ENCODE results near the gene NUDCD3. TPM values are rescaled to one million over a fixed set of nuclear protein-coding genes. Genes with fewer than 3 reads are reported as not detected.

The NUDCD3 gene
- total RNA-seq, 1 donor, result 54.3 TPM

DNA sequence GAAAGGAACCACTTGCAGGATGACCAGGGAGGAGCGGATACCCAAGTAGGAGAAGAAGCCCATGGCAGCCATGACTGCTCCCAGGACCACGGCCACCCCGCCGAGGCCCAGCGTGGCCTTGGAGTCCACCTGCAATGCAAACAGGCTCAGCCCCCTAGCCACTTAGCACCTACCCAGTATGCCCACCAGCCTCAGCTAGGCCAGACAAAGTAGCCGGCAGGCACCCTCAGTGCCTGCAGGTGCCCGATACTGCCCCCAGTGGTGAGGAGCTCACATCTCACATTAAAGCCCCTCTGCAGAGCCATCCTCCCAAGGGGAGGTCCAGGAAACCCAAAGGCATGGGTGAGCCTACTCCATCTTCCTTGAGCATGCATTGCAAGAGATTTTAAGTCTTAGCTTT lies 44.0 kb upstream of the NUDCD3 start:
- Histone ChIP-seq H3K27ac (ENCODE audit: low read depth, low read length) (no peak overlapping the region), H3K36me3 (ENCODE audit: insufficient read depth, low read length) (no peaks in the 10 kb centered on the region), H4K20me1 (ENCODE audit: insufficient read depth, low read length) (peaks cover 3% of the 10 kb centered on the region), H3K79me2 (ENCODE audit: insufficient read depth, low read length) (no peaks in the 10 kb centered on the region), H3K4me3 (ENCODE audit: insufficient read depth, low read length) (no peak overlapping the region), H3K27me3 (ENCODE audit: insufficient read depth, low read length) (no peaks in the 10 kb centered on the region), H3K4me1 (ENCODE audit: insufficient read depth, low read length) (no peaks in the 10 kb centered on the region), H3K4me2 (ENCODE audit: insufficient read depth, low read length) (no peak overlapping the region), H2AFZ (ENCODE audit: low read length) (no peak overlapping the region), H3K9me3 (ENCODE audit: low read depth, low read length) (no peaks in the 10 kb centered on the region)
- peak; percentile 65 for TF ChIP-seq CTCF (IDR thresholded peaks at IDR 0.05; ENCODE audit: extremely low read depth, low read depth, low read length)
- peak; percentile 92 for DNase-seq (ENCODE audit: insufficient read length, low spot score, missing footprints)

DNA sequence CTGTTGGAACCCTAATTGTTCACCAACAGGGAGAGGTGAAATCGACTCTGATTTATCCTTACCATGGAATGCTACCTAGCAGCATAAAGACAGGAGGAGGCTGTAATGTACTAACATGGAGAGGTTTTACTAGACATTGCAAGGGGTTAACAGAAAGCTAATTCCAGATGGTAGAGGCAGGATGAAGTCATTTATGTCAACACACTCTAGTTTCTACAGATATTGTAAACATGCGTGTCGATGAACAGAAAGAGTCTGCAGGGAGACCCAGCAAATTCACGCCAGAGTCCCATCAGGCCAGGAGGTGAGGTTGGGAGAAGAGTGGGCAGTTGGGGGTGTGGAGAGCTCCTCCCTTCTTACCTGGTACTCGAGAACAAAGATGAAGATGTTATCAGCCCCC lies 43.6 kb upstream of the NUDCD3 start:
- Histone ChIP-seq H3K27me3 (ENCODE audit: insufficient read depth, low read length) (no peaks in the 10 kb centered on the region), H3K4me1 (ENCODE audit: insufficient read depth, low read length) (no peaks in the 10 kb centered on the region), H3K36me3 (ENCODE audit: insufficient read depth, low read length) (no peaks in the 10 kb centered on the region), H2AFZ (ENCODE audit: low read length) (peak overlapping the region; percentile 47), H3K79me2 (ENCODE audit: insufficient read depth, low read length) (no peaks in the 10 kb centered on the region), H3K4me2 (ENCODE audit: insufficient read depth, low read length) (no peak overlapping the region), H3K9me3 (ENCODE audit: low read depth, low read length) (no peaks in the 10 kb centered on the region), H3K4me3 (ENCODE audit: insufficient read depth, low read length) (no peak overlapping the region), H4K20me1 (ENCODE audit: insufficient read depth, low read length) (peaks cover 3% of the 10 kb centered on the region), H3K27ac (ENCODE audit: low read depth, low read length) (no peak overlapping the region)
- peak; percentile 61 for DNase-seq (ENCODE audit: insufficient read length, low spot score, missing footprints)
- TF ChIP-seq CTCF (IDR thresholded peaks at IDR 0.05; ENCODE audit: extremely low read depth, low read depth, low read length), result no peak

- peak overlapping the region; percentile 47 for H2AFZ ChIP-seq (ENCODE audit: low read length)
- DNase-seq (ENCODE audit: insufficient read length, low spot score, missing footprints), result peak; percentile 89
- TF ChIP-seq CTCF (IDR thresholded peaks at IDR 0.05; ENCODE audit: extremely low read depth, low read depth, low read length), result no peak
- no peaks in the 10 kb centered on the region for H3K4me1 ChIP-seq (ENCODE audit: insufficient read depth, low read length)
- no peak overlapping the region for H3K27ac ChIP-seq (ENCODE audit: low read depth, low read length)
- H3K4me2 ChIP-seq (ENCODE audit: insufficient read depth, low read length), result no peak overlapping the region
- no peaks in the 10 kb centered on the region for H3K9me3 ChIP-seq (ENCODE audit: low read depth, low read length)
- H3K27me3 ChIP-seq (ENCODE audit: insufficient read depth, low read length), result no peaks in the 10 kb centered on the region
- no peak overlapping the region for H3K4me3 ChIP-seq (ENCODE audit: insufficient read depth, low read length)
- H4K20me1 ChIP-seq (ENCODE audit: insufficient read depth, low read length), result peaks cover 3% of the 10 kb centered on the region
- H3K36me3 ChIP-seq (ENCODE audit: insufficient read depth, low read length), result no peaks in the 10 kb centered on the region
- no peaks in the 10 kb centered on the region for H3K79me2 ChIP-seq (ENCODE audit: insufficient read depth, low read length)
These were observed 43.0 kb upstream of the NUDCD3 start for GRCh38 chr7:44533301-44534055.

GRCh38 chr7:44531421-44532380 lies 41.2 kb upstream of the NUDCD3 start:
- Histone ChIP-seq H4K20me1 (ENCODE audit: insufficient read depth, low read length) (peaks cover 3% of the 10 kb centered on the region), H3K27me3 (ENCODE audit: insufficient read depth, low read length) (no peaks in the 10 kb centered on the region), H3K4me2 (ENCODE audit: insufficient read depth, low read length) (no peak overlapping the region), H3K9me3 (ENCODE audit: low read depth, low read length) (no peaks in the 10 kb centered on the region), H3K27ac (ENCODE audit: low read depth, low read length) (no peak overlapping the region), H3K36me3 (ENCODE audit: insufficient read depth, low read length) (no peaks in the 10 kb centered on the region), H2AFZ (ENCODE audit: low read length) (no peak overlapping the region), H3K4me1 (ENCODE audit: insufficient read depth, low read length) (no peaks in the 10 kb centered on the region), H3K4me3 (ENCODE audit: insufficient read depth, low read length) (no peak overlapping the region), H3K79me2 (ENCODE audit: insufficient read depth, low read length) (no peaks in the 10 kb centered on the region)
- peak; percentile 50 for DNase-seq (ENCODE audit: insufficient read length, low spot score, missing footprints)
- TF ChIP-seq CTCF (IDR thresholded peaks at IDR 0.05; ENCODE audit: extremely low read depth, low read depth, low read length), result no peak
